HL-60 (cell line): ENCODE measurements around the gene GATA1.

Experiments used
- DNase-seq, 2 experiments: peaks; one replicate each; pipeline ENCODE4 v3.0.0-alpha.2; 2010 to 2020; ENCODE audit warnings: low read depth in 1 of 2, low spot score in 1 of 2
- H3K27ac ChIP-seq: fragments of 250-450 bp; sonication (Bioruptor Pico); replicated peaks from 2 replicates; pipeline ENCODE4 v1.5.1; 2020; ENCODE audit warnings: mild to moderate bottlenecking, moderate library complexity
- H3K27me3 ChIP-seq: fragments of 250-450 bp; sonication (Bioruptor Pico); 2 replicates; pipeline ENCODE4 v1.5.1; 2021; ENCODE audit warnings: mild to moderate bottlenecking, moderate library complexity; ENCODE audit not compliant: insufficient read depth, poor library complexity, severe bottlenecking
- H3K4me3 ChIP-seq: replicated peaks from 2 replicates; pipeline ENCODE4 v1.5.1; 2011; ENCODE audit warnings: mild to moderate bottlenecking, control low read depth, low read length; ENCODE audit not compliant: insufficient read depth
- GABPA ChIP-seq: IDR thresholded peaks from 2 replicates; pipeline ENCODE4 v1.6.1; 2012; ENCODE audit warnings: low read depth
- POLR2AphosphoS5 ChIP-seq: IDR thresholded peaks from 2 replicates; pipeline ENCODE4 v1.6.1; 2012; ENCODE audit warnings: low read depth
- SPI1 ChIP-seq: IDR thresholded peaks from 2 replicates; pipeline ENCODE4 v1.6.1; 2012; ENCODE audit warnings: low read depth, mild to moderate bottlenecking, borderline replicate concordance
- TF ChIP-seq, protein P1 (sequence below): IDR thresholded peaks from 2 replicates; pipeline ENCODE4 v1.6.1; 2012; ENCODE audit warnings: low read depth; ENCODE audit not compliant: insufficient replicate concordance
- TF ChIP-seq, protein P2 (sequence below): IDR thresholded peaks from one replicate; pipeline ENCODE4 v1.5.1; 2011; ENCODE audit warnings: low read length, control low read depth, inconsistent platforms; ENCODE audit not compliant: insufficient read depth

GATA1 gene

DNA sequence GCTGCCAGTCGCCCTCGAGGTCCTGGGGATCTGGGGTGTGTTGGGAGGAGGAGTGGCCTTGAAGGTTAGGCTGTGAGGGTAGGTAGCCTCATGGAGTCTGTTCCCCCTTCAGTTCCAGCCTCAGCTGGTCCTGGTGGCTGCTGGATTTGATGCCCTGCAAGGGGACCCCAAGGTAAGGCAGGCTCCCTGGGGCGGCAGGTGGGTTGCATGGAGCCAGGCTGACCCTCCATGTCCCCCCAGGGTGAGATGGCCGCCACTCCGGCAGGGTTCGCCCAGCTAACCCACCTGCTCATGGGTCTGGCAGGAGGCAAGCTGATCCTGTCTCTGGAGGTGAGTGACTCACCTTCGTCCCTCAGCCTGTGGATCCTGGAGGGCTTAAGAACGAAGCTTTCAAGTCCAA is 28.3 kb downstream of the GATA1 start:
- Histone ChIP-seq H3K27me3 (no peaks in the 10 kb centered on the region), H3K27ac (no peak overlapping the region), H3K4me3 (no peak overlapping the region)
- DNase-seq: no peak
- no peak for TF ChIP-seq POLR2AphosphoS5
- TF ChIP-seq, protein P1, sequence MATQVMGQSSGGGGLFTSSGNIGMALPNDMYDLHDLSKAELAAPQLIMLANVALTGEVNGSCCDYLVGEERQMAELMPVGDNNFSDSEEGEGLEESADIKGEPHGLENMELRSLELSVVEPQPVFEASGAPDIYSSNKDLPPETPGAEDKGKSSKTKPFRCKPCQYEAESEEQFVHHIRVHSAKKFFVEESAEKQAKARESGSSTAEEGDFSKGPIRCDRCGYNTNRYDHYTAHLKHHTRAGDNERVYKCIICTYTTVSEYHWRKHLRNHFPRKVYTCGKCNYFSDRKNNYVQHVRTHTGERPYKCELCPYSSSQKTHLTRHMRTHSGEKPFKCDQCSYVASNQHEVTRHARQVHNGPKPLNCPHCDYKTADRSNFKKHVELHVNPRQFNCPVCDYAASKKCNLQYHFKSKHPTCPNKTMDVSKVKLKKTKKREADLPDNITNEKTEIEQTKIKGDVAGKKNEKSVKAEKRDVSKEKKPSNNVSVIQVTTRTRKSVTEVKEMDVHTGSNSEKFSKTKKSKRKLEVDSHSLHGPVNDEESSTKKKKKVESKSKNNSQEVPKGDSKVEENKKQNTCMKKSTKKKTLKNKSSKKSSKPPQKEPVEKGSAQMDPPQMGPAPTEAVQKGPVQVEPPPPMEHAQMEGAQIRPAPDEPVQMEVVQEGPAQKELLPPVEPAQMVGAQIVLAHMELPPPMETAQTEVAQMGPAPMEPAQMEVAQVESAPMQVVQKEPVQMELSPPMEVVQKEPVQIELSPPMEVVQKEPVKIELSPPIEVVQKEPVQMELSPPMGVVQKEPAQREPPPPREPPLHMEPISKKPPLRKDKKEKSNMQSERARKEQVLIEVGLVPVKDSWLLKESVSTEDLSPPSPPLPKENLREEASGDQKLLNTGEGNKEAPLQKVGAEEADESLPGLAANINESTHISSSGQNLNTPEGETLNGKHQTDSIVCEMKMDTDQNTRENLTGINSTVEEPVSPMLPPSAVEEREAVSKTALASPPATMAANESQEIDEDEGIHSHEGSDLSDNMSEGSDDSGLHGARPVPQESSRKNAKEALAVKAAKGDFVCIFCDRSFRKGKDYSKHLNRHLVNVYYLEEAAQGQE: no peak
- TF ChIP-seq SPI1: no peak

DNA sequence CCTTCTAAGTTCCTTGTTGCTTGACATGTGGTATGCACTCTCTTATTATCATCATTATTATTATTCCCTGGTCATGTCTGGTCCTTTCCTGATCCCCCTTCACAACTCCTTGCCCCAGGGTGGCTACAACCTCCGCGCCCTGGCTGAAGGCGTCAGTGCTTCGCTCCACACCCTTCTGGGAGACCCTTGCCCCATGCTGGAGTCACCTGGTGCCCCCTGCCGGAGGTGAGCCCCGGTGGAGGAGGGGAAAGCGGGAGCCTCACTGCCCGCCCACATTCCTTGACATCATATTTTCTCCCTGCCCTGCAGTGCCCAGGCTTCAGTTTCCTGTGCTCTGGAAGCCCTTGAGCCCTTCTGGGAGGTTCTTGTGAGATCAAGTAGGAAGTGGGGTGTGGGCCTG is 28.9 kb downstream of the GATA1 start:
- Histone ChIP-seq H3K27ac (no peak overlapping the region), H3K4me3 (no peak overlapping the region), H3K27me3 (no peaks in the 10 kb centered on the region)
- no peak for TF ChIP-seq GABPA
- no peak for TF ChIP-seq POLR2AphosphoS5
- TF ChIP-seq, protein P2, sequence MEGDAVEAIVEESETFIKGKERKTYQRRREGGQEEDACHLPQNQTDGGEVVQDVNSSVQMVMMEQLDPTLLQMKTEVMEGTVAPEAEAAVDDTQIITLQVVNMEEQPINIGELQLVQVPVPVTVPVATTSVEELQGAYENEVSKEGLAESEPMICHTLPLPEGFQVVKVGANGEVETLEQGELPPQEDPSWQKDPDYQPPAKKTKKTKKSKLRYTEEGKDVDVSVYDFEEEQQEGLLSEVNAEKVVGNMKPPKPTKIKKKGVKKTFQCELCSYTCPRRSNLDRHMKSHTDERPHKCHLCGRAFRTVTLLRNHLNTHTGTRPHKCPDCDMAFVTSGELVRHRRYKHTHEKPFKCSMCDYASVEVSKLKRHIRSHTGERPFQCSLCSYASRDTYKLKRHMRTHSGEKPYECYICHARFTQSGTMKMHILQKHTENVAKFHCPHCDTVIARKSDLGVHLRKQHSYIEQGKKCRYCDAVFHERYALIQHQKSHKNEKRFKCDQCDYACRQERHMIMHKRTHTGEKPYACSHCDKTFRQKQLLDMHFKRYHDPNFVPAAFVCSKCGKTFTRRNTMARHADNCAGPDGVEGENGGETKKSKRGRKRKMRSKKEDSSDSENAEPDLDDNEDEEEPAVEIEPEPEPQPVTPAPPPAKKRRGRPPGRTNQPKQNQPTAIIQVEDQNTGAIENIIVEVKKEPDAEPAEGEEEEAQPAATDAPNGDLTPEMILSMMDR: no peak
- TF ChIP-seq, protein P1: no peak
- no peak for TF ChIP-seq SPI1
- DNase-seq: no peak

DNA sequence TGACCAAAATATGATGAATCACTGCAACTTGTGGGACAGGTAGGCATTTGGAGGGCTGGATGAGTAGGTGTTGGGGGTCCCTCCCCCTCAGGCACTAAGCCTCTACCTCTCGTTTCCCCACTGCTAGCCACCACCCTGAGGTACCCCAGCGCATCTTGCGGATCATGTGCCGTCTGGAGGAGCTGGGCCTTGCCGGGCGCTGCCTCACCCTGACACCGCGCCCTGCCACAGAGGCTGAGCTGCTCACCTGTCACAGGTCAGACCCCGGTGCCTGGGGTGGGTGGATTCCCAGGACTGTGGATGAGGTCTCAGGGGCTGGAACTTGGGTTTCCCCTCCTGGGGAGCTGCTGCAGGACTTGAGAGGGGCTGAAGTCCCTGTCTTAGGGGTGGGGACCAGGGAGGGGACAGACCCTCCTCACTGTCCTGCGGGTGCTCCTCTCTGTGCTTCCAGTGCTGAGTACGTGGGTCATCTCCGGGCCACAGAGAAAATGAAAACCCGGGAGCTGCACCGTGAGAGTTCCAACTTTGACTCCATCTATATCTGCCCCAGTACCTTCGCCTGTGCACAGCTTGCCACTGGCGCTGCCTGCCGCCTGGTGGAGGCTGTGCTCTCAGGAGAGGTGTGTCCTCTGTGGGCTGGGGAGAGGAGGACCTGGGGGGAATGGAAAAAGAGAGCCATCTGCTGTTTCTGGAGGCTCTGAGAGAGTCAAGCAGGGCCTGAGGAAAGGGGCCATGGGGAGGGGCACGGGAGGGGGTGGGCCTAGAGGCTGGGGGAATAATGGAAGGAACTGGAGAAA is 29.8 kb downstream of the GATA1 start:
- no peak for DNase-seq
- H3K4me3 ChIP-seq: no peak overlapping the region
- no peaks in the 10 kb centered on the region for H3K27me3 ChIP-seq
- TF ChIP-seq POLR2AphosphoS5: no peak
- no peak for TF ChIP-seq SPI1
- TF ChIP-seq, protein P1: no peak
- TF ChIP-seq, protein P2: no peak
- TF ChIP-seq GABPA: no peak
- H3K27ac ChIP-seq: no peak overlapping the region
